NCI-H2196 (cell line): ENCODE measurements around the gene PITPNM3.
"Not testable (repeated sequence)": the region's sequence is repeated elsewhere in the genome, so short reads cannot be mapped to it uniquely, and the experiment has no call there.

Experiments used
- DNase-seq: peaks from one replicate; lab custom pipeline; 2025; ENCODE audit not compliant: unreplicated experiment; lab: John Stamatoyannopoulos, UW

Gene PITPNM3

GRCh38 chr17:6556121-6557039 is at the start of gene PITPNM3:
PITPNM3 (minus strand) TSS chr17:6556555; CDS start chr17:6556406, 149 bp downstream.
- no peak for DNase-seq

- no peak for DNase-seq
Measured at GRCh38 chr17:6605142-6605541, 48.8 kb upstream of the PITPNM3 start.

GRCh38 chr17:6603744-6604325 is 47.5 kb upstream of the PITPNM3 start:
- no peak for DNase-seq

- DNase-seq, result no peak
Measured at GRCh38 chr17:6602141-6602540, 45.8 kb upstream of the PITPNM3 start.

- DNase-seq, result no peak
Measured at GRCh38 chr17:6599364-6599763, 43.0 kb upstream of the PITPNM3 start.

GRCh38 chr17:6597727-6598126 is 41.4 kb upstream of the PITPNM3 start:
- DNase-seq, result no peak

- DNase-seq, result no peak
Measured at GRCh38 chr17:6596941-6597340, 40.6 kb upstream of the PITPNM3 start.

- DNase-seq, result no peak
Measured at GRCh38 chr17:6596511-6596910, 40.2 kb upstream of the PITPNM3 start.

GRCh38 chr17:6596081-6596480 is 39.7 kb upstream of the PITPNM3 start:
- DNase-seq, result no peak

- DNase-seq, result not testable (repeated sequence)
Measured at GRCh38 chr17:6593371-6593770, 37.0 kb upstream of the PITPNM3 start.

GRCh38 chr17:6592173-6592572 is 35.8 kb upstream of the PITPNM3 start:
- DNase-seq, result no peak

GRCh38 chr17:6591599-6592158 is 35.3 kb upstream of the PITPNM3 start:
- no peak for DNase-seq

GRCh38 chr17:6589266-6589946 is 33.1 kb upstream of the PITPNM3 start:
- no peak for DNase-seq

- DNase-seq, result no peak
Measured at GRCh38 chr17:6588165-6588564, 31.8 kb upstream of the PITPNM3 start.

GRCh38 chr17:6587310-6587709 is 31.0 kb upstream of the PITPNM3 start:
- no peak for DNase-seq

GRCh38 chr17:6583411-6583810 is 27.1 kb upstream of the PITPNM3 start:
- no peak for DNase-seq

GRCh38 chr17:6580625-6581024 is 24.3 kb upstream of the PITPNM3 start:
- no peak for DNase-seq

- DNase-seq, result no peak
Measured at GRCh38 chr17:6578491-6578890, 22.1 kb upstream of the PITPNM3 start.

- DNase-seq, result no peak
Measured at GRCh38 chr17:6577686-6578263, 21.4 kb upstream of the PITPNM3 start.

- no peak for DNase-seq
Measured at GRCh38 chr17:6576038-6576785, 19.9 kb upstream of the PITPNM3 start.
